Type B pancreatic cell (in vitro differentiated cells): Measurements from ENCODE around the gene LASP1. TPM values are rescaled to one million over a fixed set of nuclear protein-coding genes. Genes with fewer than 3 reads are reported as not detected.

Source experiments
- DNase-seq: peaks from one replicate; pipeline ENCODE4 v3.0.0; 2021; ENCODE audit warnings: mixed read lengths; ENCODE audit not compliant: unreplicated experiment; ENCODE audit errors: extremely low spot score
- H3K27ac Mint-ChIP-seq: 2 replicates; pipeline ENCODE4 v1.8.0; 2021; ENCODE audit warnings: mild to moderate bottlenecking, mixed read lengths
- H3K27me3 Mint-ChIP-seq: 2 replicates; pipeline ENCODE4 v1.8.0; 2021; ENCODE audit warnings: mixed read lengths
- H3K36me3 Mint-ChIP-seq: 2 replicates; pipeline ENCODE4 v1.8.0; 2021; ENCODE audit warnings: mixed read lengths
- H3K4me1 Mint-ChIP-seq: one replicate; pipeline ENCODE4 v1.8.0; 2021; ENCODE audit warnings: mixed read lengths; ENCODE audit not compliant: unreplicated experiment
- H3K4me3 Mint-ChIP-seq: 2 replicates; pipeline ENCODE4 v1.8.0; 2021; ENCODE audit warnings: mild to moderate bottlenecking, mixed read lengths
- H3K9me3 Mint-ChIP-seq: 2 replicates; pipeline ENCODE4 v1.8.0; 2021; ENCODE audit warnings: mixed read lengths
- total RNA-seq: library from RNA; stranded (reverse); gene quantifications from 2 replicates; pipeline ENCODE4 v1.2.1, GENCODE V29; 2021; ENCODE audit warnings: low replicate concordance
- TF ChIP-seq, protein P1 (sequence below): fragments of 200-600 bp; sonication (generic); conservative IDR thresholded peaks from 2 replicates; pipeline ENCODE4 v1.5.0; 2021; ENCODE audit warnings: antibody characterized with exemption, mild to moderate bottlenecking

LASP1 gene
- total RNA-seq, 1 donor from 2014 or later = 159 TPM

DNA sequence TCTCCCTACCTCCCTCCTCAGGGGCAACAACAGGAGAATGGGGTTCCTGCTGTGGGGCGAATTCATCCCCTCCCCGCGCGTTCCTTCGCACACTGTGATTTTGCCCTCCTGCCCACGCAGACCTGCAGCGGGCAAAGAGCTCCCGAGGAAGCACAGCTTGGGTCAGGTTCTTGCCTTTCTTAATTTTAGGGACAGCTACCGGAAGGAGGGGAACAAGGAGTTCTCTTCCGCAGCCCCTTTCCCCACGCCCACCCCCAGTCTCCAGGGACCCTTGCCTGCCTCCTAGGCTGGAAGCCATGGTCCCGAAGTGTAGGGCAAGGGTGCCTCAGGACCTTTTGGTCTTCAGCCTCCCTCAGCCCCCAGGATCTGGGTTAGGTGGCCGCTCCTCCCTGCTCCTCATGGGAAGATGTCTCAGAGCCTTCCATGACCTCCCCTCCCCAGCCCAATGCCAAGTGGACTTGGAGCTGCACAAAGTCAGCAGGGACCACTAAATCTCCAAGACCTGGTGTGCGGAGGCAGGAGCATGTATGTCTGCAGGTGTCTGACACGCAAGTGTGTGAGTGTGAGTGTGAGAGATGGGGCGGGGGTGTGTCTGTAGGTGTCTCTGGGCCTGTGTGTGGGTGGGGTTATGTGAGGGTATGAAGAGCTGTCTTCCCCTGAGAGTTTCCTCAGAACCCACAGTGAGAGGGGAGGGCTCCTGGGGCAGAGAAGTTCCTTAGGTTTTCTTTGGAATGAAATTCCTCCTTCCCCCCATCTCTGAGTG lies 49.6 kb downstream of the LASP1 start:
- no peak overlapping the region for H3K4me3 Mint-ChIP-seq
- no peak for DNase-seq
- TF ChIP-seq, protein P1, sequence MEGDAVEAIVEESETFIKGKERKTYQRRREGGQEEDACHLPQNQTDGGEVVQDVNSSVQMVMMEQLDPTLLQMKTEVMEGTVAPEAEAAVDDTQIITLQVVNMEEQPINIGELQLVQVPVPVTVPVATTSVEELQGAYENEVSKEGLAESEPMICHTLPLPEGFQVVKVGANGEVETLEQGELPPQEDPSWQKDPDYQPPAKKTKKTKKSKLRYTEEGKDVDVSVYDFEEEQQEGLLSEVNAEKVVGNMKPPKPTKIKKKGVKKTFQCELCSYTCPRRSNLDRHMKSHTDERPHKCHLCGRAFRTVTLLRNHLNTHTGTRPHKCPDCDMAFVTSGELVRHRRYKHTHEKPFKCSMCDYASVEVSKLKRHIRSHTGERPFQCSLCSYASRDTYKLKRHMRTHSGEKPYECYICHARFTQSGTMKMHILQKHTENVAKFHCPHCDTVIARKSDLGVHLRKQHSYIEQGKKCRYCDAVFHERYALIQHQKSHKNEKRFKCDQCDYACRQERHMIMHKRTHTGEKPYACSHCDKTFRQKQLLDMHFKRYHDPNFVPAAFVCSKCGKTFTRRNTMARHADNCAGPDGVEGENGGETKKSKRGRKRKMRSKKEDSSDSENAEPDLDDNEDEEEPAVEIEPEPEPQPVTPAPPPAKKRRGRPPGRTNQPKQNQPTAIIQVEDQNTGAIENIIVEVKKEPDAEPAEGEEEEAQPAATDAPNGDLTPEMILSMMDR = no peak
- peaks cover 10% of the 10 kb centered on the region for H3K4me1 Mint-ChIP-seq
- H3K9me3 Mint-ChIP-seq = no peaks in the 10 kb centered on the region
- peaks cover 14% of the 10 kb centered on the region for H3K36me3 Mint-ChIP-seq
- H3K27me3 Mint-ChIP-seq = no peaks in the 10 kb centered on the region
- H3K27ac Mint-ChIP-seq = no peak overlapping the region

DNA sequence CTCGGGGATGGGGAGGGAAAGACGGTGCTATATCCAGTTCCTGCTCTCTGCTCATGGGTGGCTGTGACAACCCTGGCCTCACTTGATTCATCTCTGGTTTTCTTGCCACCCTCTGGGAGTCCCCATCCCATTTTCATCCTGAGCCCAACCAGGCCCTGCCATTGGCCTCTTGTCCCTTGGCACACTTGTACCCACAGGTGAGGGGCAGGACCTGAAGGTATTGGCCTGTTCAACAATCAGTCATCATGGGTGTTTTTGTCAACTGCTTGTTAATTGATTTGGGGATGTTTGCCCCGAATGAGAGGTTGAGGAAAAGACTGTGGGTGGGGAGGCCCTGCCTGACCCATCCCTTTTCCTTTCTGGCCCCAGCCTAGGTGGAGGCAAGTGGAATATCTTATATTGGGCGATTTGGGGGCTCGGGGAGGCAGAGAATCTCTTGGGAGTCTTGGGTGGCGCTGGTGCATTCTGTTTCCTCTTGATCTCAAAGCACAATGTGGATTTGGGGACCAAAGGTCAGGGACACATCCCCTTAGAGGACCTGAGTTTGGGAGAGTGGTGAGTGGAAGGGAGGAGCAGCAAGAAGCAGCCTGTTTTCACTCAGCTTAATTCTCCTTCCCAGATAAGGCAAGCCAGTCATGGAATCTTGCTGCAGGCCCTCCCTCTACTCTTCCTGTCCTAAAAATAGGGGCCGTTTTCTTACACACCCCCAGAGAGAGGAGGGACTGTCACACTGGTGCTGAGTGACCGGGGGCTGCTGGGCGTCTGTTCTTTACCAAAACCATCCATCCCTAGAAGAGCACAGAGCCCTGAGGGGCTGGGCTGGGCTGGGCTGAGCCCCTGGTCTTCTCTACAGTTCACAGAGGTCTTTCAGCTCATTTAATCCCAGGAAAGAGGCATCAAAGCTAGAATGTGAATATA lies 50.8 kb downstream of the LASP1 start:
- Mint-ChIP-seq H3K36me3 (peaks cover 13% of the 10 kb centered on the region), H3K9me3 (no peaks in the 10 kb centered on the region), H3K27me3 (no peaks in the 10 kb centered on the region), H3K4me3 (no peak overlapping the region), H3K4me1 (peaks cover 16% of the 10 kb centered on the region), H3K27ac (peak overlapping the region; percentile 50)
- TF ChIP-seq, protein P1 = no peak
- DNase-seq = no peak

DNA sequence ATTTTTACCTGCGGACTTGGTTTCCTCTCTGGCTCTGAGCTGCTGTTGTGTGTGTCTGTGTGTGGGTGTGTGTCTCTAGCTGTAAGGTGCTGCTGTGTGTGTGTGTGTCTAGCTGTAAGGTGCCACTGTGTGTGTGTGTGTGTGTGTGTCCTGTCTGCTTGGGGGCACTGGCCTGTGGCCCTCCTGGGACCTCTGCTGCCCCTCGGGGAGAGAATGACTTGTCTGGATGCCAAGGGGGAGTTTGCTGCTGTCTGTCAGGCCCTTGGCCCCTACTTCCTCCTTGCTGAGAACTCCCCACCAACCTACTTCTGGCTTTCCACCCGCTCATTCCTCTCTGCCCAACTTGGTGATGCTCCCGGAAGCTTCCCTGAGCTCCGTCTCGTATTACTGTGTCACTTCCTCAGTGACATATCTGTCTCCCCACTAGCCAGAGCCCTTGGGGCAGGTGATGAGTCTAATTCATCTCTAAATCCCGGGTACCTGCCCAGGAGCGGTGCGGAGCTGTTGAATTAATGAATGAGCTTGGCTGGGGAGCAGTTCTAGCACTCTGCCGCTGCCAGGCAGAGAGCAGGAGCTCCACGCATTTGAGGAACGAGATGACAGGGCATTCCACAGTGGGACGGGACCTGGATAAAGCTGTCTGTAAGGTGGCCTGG lies 52.0 kb downstream of the LASP1 start:
- Mint-ChIP-seq H3K4me1 (peaks cover 21% of the 10 kb centered on the region), H3K27me3 (no peaks in the 10 kb centered on the region), H3K4me3 (peak overlapping the region; percentile 10), H3K36me3 (peaks cover 6% of the 10 kb centered on the region), H3K9me3 (no peaks in the 10 kb centered on the region), H3K27ac (peak overlapping the region; percentile 49)
- no peak for DNase-seq
- TF ChIP-seq, protein P1 = no peak

DNA sequence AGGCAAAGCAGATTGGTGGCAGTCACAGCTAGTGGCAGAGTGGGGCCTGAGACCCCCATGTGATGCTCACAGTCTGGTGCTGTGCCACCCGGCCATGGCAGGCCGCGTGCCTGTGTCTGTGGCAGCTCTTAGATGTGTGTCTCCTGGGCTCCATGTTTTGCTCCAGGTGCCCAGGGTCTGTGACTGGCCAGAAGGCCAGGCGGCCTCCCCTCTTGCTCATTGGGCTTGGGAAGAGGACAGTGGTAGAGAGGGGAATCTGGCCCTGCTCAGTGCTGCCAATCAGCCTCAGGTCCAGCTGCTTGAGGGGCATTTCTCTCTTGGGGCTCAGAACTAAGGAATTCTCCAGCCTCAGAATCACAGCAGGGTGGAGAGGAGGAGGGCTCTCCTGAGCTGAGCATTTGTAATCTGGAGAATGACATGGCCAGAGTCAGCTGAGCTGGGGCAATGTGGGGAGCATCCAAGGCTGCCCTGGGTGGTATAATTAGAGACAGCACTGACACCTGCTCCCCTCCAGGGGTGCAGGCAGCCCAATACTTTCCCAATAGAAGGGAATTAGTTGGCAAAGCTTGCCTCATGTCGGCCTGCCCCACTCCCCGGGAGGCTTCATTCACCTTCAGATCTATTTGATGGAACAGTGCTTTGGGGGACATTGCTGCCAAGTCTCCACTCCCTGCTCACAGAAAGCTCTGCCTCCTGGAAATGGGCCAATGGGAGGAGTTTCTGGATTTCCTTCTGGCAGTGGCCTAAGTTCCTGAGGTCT lies 52.9 kb downstream of the LASP1 start:
- Mint-ChIP-seq H3K4me1 (peaks cover 21% of the 10 kb centered on the region), H3K27me3 (no peaks in the 10 kb centered on the region), H3K9me3 (no peaks in the 10 kb centered on the region), H3K36me3 (peaks cover 3% of the 10 kb centered on the region), H3K27ac (no peak overlapping the region), H3K4me3 (no peak overlapping the region)
- DNase-seq = no peak
- TF ChIP-seq, protein P1 = peak; percentile 16
